Common myeloid progenitor, CD34-positive (primary cell): ENCODE measurements around the gene DCDC2C.
A peak's percentile ranks its signal among the peaks of the same experiment; 100 is the strongest.

Experiments
- CTCF ChIA-PET: fragments of 350-600 bp; sonication (Branson Sonifier 250); formaldehyde crosslinking; loops from one replicate; lab custom pipeline; 2021; ENCODE audit warnings: antibody characterized with exemption; lab: Charles Lee
- POLR2A ChIA-PET: fragments of 350-600 bp; sonication (Branson Sonifier 250); formaldehyde crosslinking; loops from one replicate; lab custom pipeline; 2021; ENCODE audit warnings: antibody characterized with exemption; lab: Charles Lee
- DNase-seq, 3 donors: peaks; one replicate each; pipeline versions ENCODE4 v3.0.0 to v3.0.0-alpha.2; 2013
- H3K27ac ChIP-seq, 2 experiments: 1 replicate in 1 of 2; 2 replicates in 1 of 2; pipeline ENCODE4 v1.7.0; 2013; ENCODE audit warnings: inconsistent platforms in 2 of 2, low read length in 2 of 2, mild to moderate bottlenecking in 2 of 2, low read depth in 1 of 2, moderate library complexity in 1 of 2; ENCODE audit not compliant: severe bottlenecking in 2 of 2, insufficient read depth in 1 of 2, poor library complexity in 1 of 2
- H3K27me3 ChIP-seq, 5 experiments: replicated peaks in 2 of 5; 1 replicate in 3 of 5; 2 replicates in 2 of 5; pipeline versions ENCODE4 v1.6.1 to v1.7.0; 2013; ENCODE audit warnings: low read length in 4 of 5, mild to moderate bottlenecking in 2 of 5, moderate library complexity in 2 of 5, inconsistent platforms in 1 of 5; ENCODE audit not compliant: insufficient read depth in 5 of 5, control insufficient read depth in 4 of 5
- H3K36me3 ChIP-seq, 4 experiments: 1 replicate in 2 of 4; 2 replicates in 2 of 4; pipeline versions ENCODE4 v1.6.1 to v1.7.0; 2013; ENCODE audit warnings: low read length in 3 of 4, control low read depth in 1 of 4, mild to moderate bottlenecking in 1 of 4; ENCODE audit not compliant: control insufficient read depth in 4 of 4, insufficient read depth in 4 of 4
- H3K4me1 ChIP-seq, 4 experiments: 1 replicate in 3 of 4; 2 replicates in 1 of 4; pipeline versions ENCODE4 v1.6.1 to v1.7.1; 2013; ENCODE audit warnings: low read length in 3 of 4, mild to moderate bottlenecking in 3 of 4, control low read depth in 1 of 4, inconsistent platforms in 1 of 4, moderate library complexity in 1 of 4; ENCODE audit not compliant: control insufficient read depth in 4 of 4, insufficient read depth in 4 of 4; ENCODE audit errors: control extremely low read depth in 1 of 4
- H3K4me3 ChIP-seq, 7 experiments: 1 replicate in 4 of 7; 2 replicates in 3 of 7; pipeline versions ENCODE4 v1.5.1 to v1.7.0; 2013; ENCODE audit warnings: mild to moderate bottlenecking in 7 of 7, low read length in 6 of 7, moderate library complexity in 6 of 7, inconsistent platforms in 2 of 7, low read depth in 2 of 7, control low read depth in 1 of 7; ENCODE audit not compliant: insufficient read depth in 4 of 7, control insufficient read depth in 1 of 7; ENCODE audit errors: extremely low read depth in 1 of 7
- H3K9me3 ChIP-seq, 5 experiments: 1 replicate in 4 of 5; 2 replicates in 1 of 5; pipeline versions ENCODE4 v1.6.1 to v1.7.1; 2013; ENCODE audit warnings: low read length in 4 of 5, mild to moderate bottlenecking in 2 of 5, inconsistent platforms in 1 of 5, low read depth in 1 of 5, moderate library complexity in 1 of 5; ENCODE audit not compliant: control insufficient read depth in 4 of 5, insufficient read depth in 2 of 5; ENCODE audit errors: control extremely low read depth in 1 of 5
- WGBS: methylation state at CpG from one replicate; pipeline ENCODE4 v1.1.5; 2013; ENCODE audit not compliant: insufficient coverage; 5-methylcytosine and 5-hydroxymethylcytosine counted together

Gene DCDC2C

GRCh38 chr2:3777966-3778365, 74.6 kb downstream of the DCDC2C start:
- no peaks in the 10 kb centered on the region for H3K36me3 ChIP-seq
- no peaks in the 10 kb centered on the region for H3K27me3 ChIP-seq
- CTCF ChIA-PET, result interaction anchor here (0.9 to 5.7 kb wide), 4 partner anchors 10 to 49 kb away, joined by 3 to 76 read pairs (median 11); no protein-coding TSS in a partner anchor
- peak in 2 of 3 donors; percentile 88 to 93 for DNase-seq
- 11% methylated on average over 11 of the region's 11 CpGs for WGBS
- peaks cover 0 to 4% (median 0%) of the 10 kb centered on the region in 5 experiments for H3K9me3 ChIP-seq
- peak overlapping the region in 1 of 7 experiments; percentile 5 for H3K4me3 ChIP-seq
- H3K4me1 ChIP-seq, result peaks cover 2 to 34% (median 20%) of the 10 kb centered on the region in 4 experiments
- H3K27ac ChIP-seq, result no peak overlapping the region
- POLR2A ChIA-PET, result no interaction called here

DNA sequence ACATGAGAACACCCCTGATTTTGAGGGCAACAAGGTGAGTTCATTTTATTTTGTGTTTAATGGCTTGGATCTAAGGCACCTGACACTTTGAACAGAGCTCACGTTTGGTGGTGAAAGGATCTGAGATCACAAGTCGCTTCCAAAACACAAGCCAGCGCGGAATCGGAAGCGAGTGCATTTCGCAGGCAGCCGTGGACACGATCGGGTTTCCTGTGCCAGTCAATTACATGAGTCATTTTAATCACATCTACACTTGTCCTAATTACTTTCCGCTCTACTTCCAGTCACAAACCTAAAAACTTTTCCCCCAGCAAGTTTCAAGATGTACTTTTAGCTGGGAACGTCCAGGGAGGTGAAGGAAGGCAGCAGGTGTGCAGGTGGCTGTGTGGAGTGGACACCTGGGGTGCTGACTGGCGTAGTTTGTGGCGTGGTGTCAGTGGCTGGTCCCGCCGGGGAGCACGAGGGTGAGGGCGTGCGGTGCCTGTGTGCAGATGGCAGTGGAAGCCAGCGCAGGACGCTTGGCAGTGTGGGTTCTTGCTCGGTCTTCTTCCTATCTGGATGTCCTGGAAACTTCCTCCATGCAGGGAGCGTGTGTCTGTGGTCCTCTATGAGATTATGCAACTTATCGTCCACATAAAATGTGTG, 75.6 kb downstream of the DCDC2C start:
- no peak overlapping the region for H3K27ac ChIP-seq
- DNase-seq, result no peak
- H3K27me3 ChIP-seq, result no peaks in the 10 kb centered on the region
- H3K9me3 ChIP-seq, result peaks cover 0 to 4% (median 0%) of the 10 kb centered on the region in 5 experiments
- H3K4me3 ChIP-seq, result no peak overlapping the region
- no peaks in the 10 kb centered on the region for H3K36me3 ChIP-seq
- POLR2A ChIA-PET, result no interaction called here
- CTCF ChIA-PET, result interaction anchor here (1.2 to 5.7 kb wide), 8 partner anchors 11 to 87 kb away, joined by 3 to 76 read pairs (median 6); no protein-coding TSS in a partner anchor
- WGBS, result 98% methylated on average over 14 of the region's 24 CpGs
- peaks cover 2 to 34% (median 20%) of the 10 kb centered on the region in 4 experiments for H3K4me1 ChIP-seq

DNA sequence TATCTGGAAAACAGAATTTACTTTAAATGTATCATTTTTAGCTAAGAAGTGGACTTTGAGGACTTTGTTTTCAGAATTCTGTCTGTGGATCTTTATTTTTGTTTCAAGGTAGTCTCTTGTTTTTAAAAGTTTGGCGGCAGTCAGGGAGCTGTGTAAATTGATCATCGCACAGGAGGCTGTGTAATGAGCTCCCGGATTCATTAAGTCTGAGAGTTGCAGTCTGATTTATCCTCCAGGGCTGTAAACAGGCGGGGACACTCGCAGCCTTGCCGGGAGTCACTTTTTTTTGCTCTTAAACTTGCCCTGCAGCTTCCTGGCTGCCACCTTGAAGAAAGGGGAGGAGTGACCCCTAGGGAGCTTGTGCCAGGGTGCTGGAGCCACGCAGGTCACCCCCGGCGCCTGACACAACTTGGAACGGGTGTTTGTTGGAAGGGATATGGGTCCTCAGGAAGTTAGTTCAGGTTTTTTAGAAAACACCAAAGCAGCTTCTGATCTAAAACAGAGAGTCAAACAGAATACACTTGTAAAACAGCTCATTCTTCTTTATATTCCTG, 76.2 kb downstream of the DCDC2C start:
- POLR2A ChIA-PET, result no interaction called here
- CTCF ChIA-PET, result interaction anchor here (1.2 to 5.7 kb wide), 8 partner anchors 12 to 87 kb away, joined by 3 to 76 read pairs (median 6); no protein-coding TSS in a partner anchor
- WGBS, result 100% methylated on average over 3 of the region's 10 CpGs

GRCh38 chr2:3780477-3781402, 77.4 kb downstream of the DCDC2C start:
- WGBS, result 41% methylated on average over 17 of the region's 23 CpGs
- POLR2A ChIA-PET, result no interaction called here
- DNase-seq, result peak; percentile 62 to 81 (median 69)

More for the DNA sequence above, 76.2 kb downstream of the DCDC2C start:
- Histone ChIP-seq H3K27ac (no peak overlapping the region), H3K4me3 (no peak overlapping the region), H3K4me1 (peaks cover 2 to 34% (median 20%) of the 10 kb centered on the region in 4 experiments), H3K36me3 (no peaks in the 10 kb centered on the region), H3K9me3 (peaks cover 0 to 4% (median 0%) of the 10 kb centered on the region in 5 experiments), H3K27me3 (no peaks in the 10 kb centered on the region)
- DNase-seq, result no peak

GRCh38 chr2:3784731-3785130, 81.4 kb downstream of the DCDC2C start:
- no peak for DNase-seq
- H3K4me1 ChIP-seq, result peaks cover 0 to 14% (median 6%) of the 10 kb centered on the region in 4 experiments
- ChIA-PET CTCF (interaction anchor here (1.4 to 3.4 kb wide), 3 partner anchors 22 to 56 kb away, joined by 3 to 26 read pairs (median 3); no protein-coding TSS in a partner anchor), POLR2A (no interaction called here)
- WGBS, result 84% methylated on average over 3 of the region's 4 CpGs
- H3K27me3 ChIP-seq, result no peaks in the 10 kb centered on the region
- H3K9me3 ChIP-seq, result no peaks in the 10 kb centered on the region
- no peak overlapping the region for H3K27ac ChIP-seq
- no peaks in the 10 kb centered on the region for H3K36me3 ChIP-seq
- no peak overlapping the region for H3K4me3 ChIP-seq

More at GRCh38 chr2:3780477-3781402, 77.4 kb downstream of the DCDC2C start:
- H3K4me3 ChIP-seq, result peak overlapping the region in 5 of 7 experiments; percentile 11 to 70 (median 36)
- CTCF ChIA-PET, result interaction anchor here (0.6 to 5.7 kb wide), 12 partner anchors 10 to 89 kb away, joined by 3 to 76 read pairs (median 6); no protein-coding TSS in a partner anchor
- H3K4me1 ChIP-seq, result peaks cover 2 to 34% (median 20%) of the 10 kb centered on the region in 4 experiments
- peaks cover 0 to 4% (median 0%) of the 10 kb centered on the region in 5 experiments for H3K9me3 ChIP-seq
- H3K27me3 ChIP-seq, result no peaks in the 10 kb centered on the region
- no peak overlapping the region for H3K27ac ChIP-seq
- no peaks in the 10 kb centered on the region for H3K36me3 ChIP-seq

DNA sequence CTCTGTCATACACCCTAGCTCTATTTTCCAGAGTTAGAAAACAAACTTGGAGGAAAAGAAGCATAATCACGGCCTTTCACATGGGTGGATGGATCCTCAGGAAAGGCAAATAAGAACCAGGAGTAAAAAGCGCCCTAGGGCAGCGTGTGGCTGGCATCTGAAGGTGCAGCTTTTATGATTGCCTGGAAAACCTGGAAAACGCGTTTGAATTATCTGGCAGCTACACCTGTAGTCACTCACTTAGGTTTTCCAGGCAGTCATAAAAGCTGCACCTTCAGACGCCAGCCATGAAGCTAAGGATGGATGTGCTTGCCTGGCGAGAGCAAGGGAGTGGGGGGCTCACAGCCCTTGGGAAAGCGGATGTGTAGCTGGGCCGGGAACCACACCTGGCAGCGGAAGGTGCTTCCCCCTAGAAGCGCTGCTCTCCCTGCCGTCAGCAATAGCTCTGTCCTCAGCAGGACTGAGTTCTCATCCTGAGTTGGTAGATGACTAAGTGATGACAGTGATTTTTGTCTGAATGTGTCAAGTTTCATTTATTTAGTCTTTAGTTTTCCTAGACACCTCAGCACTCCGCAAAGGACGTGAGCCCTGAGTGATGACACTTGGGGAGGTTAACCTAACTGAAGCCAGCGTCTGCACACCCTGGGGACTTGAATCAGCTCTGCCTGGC, 82.0 kb downstream of the DCDC2C start:
- 88% methylated on average over 15 of the region's 15 CpGs for WGBS
- Histone ChIP-seq H3K36me3 (no peaks in the 10 kb centered on the region), H3K9me3 (no peaks in the 10 kb centered on the region), H3K27me3 (no peaks in the 10 kb centered on the region), H3K27ac (no peak overlapping the region), H3K4me3 (no peak overlapping the region), H3K4me1 (peaks cover 0 to 8% (median 2%) of the 10 kb centered on the region in 4 experiments)
- ChIA-PET CTCF (interaction anchor here (1.4 to 3.4 kb wide), 3 partner anchors 22 to 57 kb away, joined by 3 to 26 read pairs (median 3); no protein-coding TSS in a partner anchor), POLR2A (no interaction called here)
- no peak for DNase-seq
